Loucy (cell line): Measurements from ENCODE around the gene TRIM67.

Experiments
- H2AFZ ChIP-seq: fragments of 200-600 bp; sonication (generic); 2 replicates; pipeline ENCODE4 v1.6.0; 2016; ENCODE audit warnings: antibody characterized with exemption, mild to moderate bottlenecking, low read length, moderate library complexity
- H3F3A ChIP-seq: fragments of 200-600 bp; 2 replicates; pipeline ENCODE4 v1.6.0; 2016; ENCODE audit warnings: antibody characterized with exemption, low read depth, mild to moderate bottlenecking
- H3K27me3 ChIP-seq: fragments of 200-600 bp; sonication (generic); 2 replicates; pipeline ENCODE4 v1.6.1; 2014; ENCODE audit warnings: low read length, mild to moderate bottlenecking; ENCODE audit not compliant: insufficient read depth, poor library complexity, severe bottlenecking
- H3K36me3 ChIP-seq: fragments of 200-600 bp; sonication (generic); 2 replicates; pipeline ENCODE4 v1.6.1; 2016; ENCODE audit warnings: low read length; ENCODE audit not compliant: insufficient read depth
- H3K4me1 ChIP-seq: fragments of 200-600 bp; sonication (generic); 2 replicates; pipeline ENCODE4 v1.5.1; 2014; ENCODE audit warnings: low read length, mild to moderate bottlenecking; ENCODE audit not compliant: insufficient read depth, poor library complexity, severe bottlenecking
- H3K4me2 ChIP-seq: fragments of 200-600 bp; sonication (generic); 2 replicates; pipeline ENCODE4 v1.6.0; 2014; ENCODE audit warnings: antibody characterized with exemption, low read length, low read depth, mild to moderate bottlenecking; ENCODE audit not compliant: poor library complexity, severe bottlenecking
- H3K4me3 ChIP-seq: fragments of 200-600 bp; sonication (generic); 2 replicates; pipeline ENCODE4 v1.5.1; 2014; ENCODE audit warnings: low read length, mild to moderate bottlenecking, mixed read lengths; ENCODE audit not compliant: poor library complexity, severe bottlenecking
- H3K79me2 ChIP-seq: fragments of 200-600 bp; sonication (generic); 2 replicates; pipeline ENCODE4 v1.6.1; 2014; ENCODE audit warnings: low read length; ENCODE audit not compliant: insufficient read depth
- H3K9ac ChIP-seq: fragments of 200-600 bp; sonication (generic); 2 replicates; pipeline ENCODE4 v1.6.0; 2014; ENCODE audit warnings: mild to moderate bottlenecking, low read depth, low read length, moderate library complexity; ENCODE audit not compliant: poor library complexity, severe bottlenecking
- H3K9me2 ChIP-seq: fragments of 200-600 bp; sonication (generic); replicated peaks from 2 replicates; pipeline ENCODE4 v1.6.1; 2016; ENCODE audit warnings: low read depth, low read length, mixed read lengths
- H3K9me3 ChIP-seq: fragments of 200-600 bp; sonication (generic); 2 replicates; pipeline ENCODE4 v1.6.1; 2014; ENCODE audit warnings: mild to moderate bottlenecking, antibody characterized with exemption, low read length, low read depth; ENCODE audit not compliant: insufficient read depth
- H4K20me1 ChIP-seq: fragments of 200-600 bp; sonication (generic); 2 replicates; pipeline ENCODE4 v1.6.0; 2014; ENCODE audit warnings: antibody characterized with exemption, low read length, mild to moderate bottlenecking; ENCODE audit not compliant: insufficient read depth, poor library complexity, severe bottlenecking
- CTCF ChIP-seq: fragments of 200-600 bp; sonication (generic); conservative IDR thresholded peaks from 2 replicates; pipeline ENCODE4 v1.5.1; 2014; ENCODE audit warnings: mild to moderate bottlenecking, antibody characterized with exemption, low read length
- EZH2phosphoT487 ChIP-seq: fragments of 200-600 bp; IDR thresholded peaks from 2 replicates; pipeline ENCODE4 v1.6.1; 2018; ENCODE audit warnings: antibody characterized with exemption, mild to moderate bottlenecking, moderate library complexity, borderline replicate concordance

Gene TRIM67

GRCh38 chr1:231186356-231187115 is 24.7 kb downstream of the TRIM67 start:
- H3K9ac ChIP-seq = no peak overlapping the region
- H4K20me1 ChIP-seq = no peaks in the 10 kb centered on the region
- H3K4me2 ChIP-seq = no peak overlapping the region
- H3F3A ChIP-seq = no peaks in the 10 kb centered on the region
- no peaks in the 10 kb centered on the region for H3K36me3 ChIP-seq
- H3K27me3 ChIP-seq = no peaks in the 10 kb centered on the region
- no peaks in the 10 kb centered on the region for H3K9me2 ChIP-seq
- H2AFZ ChIP-seq = no peak overlapping the region
- no peaks in the 10 kb centered on the region for H3K79me2 ChIP-seq
- H3K4me3 ChIP-seq = no peak overlapping the region
- no peaks in the 10 kb centered on the region for H3K4me1 ChIP-seq
- H3K9me3 ChIP-seq = no peaks in the 10 kb centered on the region
- TF ChIP-seq EZH2phosphoT487 (no peak), CTCF (no peak)

DNA sequence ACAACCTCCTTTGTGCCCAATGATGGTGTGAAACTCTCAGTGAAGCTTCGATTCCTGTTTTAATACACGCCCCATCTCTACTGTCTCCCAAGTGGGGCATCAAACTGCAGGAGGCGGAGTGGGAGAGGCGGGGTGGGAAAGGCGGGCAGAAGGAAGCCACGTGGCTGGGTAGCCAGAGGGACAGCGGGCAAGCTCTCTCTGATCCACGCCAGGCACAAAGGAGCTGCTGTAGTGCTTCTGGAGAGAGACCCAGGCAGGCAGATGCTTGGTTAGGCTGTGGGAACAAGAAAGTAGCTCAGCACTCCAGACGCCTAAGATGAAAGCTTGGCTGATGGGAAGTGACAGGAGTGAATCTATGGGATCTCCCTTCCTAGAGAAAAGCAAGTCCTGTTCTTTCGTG is 25.7 kb downstream of the TRIM67 start:
- TF ChIP-seq CTCF (no peak), EZH2phosphoT487 (no peak)
- Histone ChIP-seq H3K4me3 (no peak overlapping the region), H4K20me1 (no peaks in the 10 kb centered on the region), H3F3A (no peaks in the 10 kb centered on the region), H2AFZ (no peak overlapping the region), H3K27me3 (no peaks in the 10 kb centered on the region), H3K9me3 (no peaks in the 10 kb centered on the region), H3K9ac (no peak overlapping the region), H3K4me1 (no peaks in the 10 kb centered on the region), H3K36me3 (no peaks in the 10 kb centered on the region), H3K79me2 (no peaks in the 10 kb centered on the region), H3K9me2 (no peaks in the 10 kb centered on the region), H3K4me2 (no peak overlapping the region)

DNA sequence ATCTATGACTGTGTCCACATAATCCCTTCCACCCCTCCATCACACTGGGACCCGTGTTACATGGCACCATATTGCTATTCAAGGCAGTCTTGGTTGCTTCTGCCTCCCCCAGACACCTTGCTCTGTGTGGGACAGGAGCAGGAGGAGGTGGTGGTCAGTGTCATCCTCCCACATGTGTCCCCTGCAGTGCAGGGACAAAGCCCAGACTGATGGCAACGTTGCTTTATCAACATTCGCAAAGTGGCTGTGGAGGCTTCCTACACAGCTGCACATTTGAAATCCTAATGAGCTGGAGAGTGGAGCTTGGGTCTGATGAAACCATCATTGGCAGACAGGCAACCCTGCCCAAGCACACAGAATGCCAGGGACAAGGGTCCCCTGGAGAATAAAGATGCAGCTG is 26.2 kb downstream of the TRIM67 start:
- no peak overlapping the region for H3K4me2 ChIP-seq
- H3K36me3 ChIP-seq = no peaks in the 10 kb centered on the region
- H3K27me3 ChIP-seq = no peaks in the 10 kb centered on the region
- H3F3A ChIP-seq = no peaks in the 10 kb centered on the region
- H2AFZ ChIP-seq = no peak overlapping the region
- H3K9me2 ChIP-seq = no peaks in the 10 kb centered on the region
- H3K9me3 ChIP-seq = no peaks in the 10 kb centered on the region
- no peak overlapping the region for H3K9ac ChIP-seq
- H4K20me1 ChIP-seq = no peaks in the 10 kb centered on the region
- H3K79me2 ChIP-seq = no peaks in the 10 kb centered on the region
- TF ChIP-seq CTCF = no peak
- H3K4me3 ChIP-seq = no peak overlapping the region
- no peaks in the 10 kb centered on the region for H3K4me1 ChIP-seq
